GM18511 (cell line): ENCODE results near the gene HIVEP2.

Experiments
- ATAC-seq: cut with Tn5 transposase; IDR thresholded peaks from one replicate; pipeline ENCODE4 v1.9.1; 2021; ENCODE audit warnings: mild to moderate bottlenecking, moderate library complexity; ENCODE audit not compliant: unreplicated experiment

Gene HIVEP2

DNA sequence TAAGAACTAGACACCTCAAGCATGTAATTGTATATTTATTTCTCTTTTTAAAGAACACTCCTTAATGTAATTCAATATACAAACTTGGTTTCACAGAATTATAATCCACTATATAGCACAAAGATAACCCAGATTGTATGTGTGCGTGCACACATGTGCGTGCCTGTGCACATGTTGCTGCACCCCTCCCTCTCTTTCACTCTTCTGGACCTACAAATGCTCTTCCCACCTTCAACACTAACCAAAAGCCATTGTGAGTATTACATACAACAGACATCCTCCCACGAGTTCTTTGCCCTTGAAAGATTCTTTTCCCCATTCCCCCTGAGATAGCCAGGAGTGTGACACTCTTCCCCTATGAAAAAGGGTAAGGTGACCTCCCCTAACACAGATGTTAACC, 193.5 kb downstream of the HIVEP2 start:
- ATAC-seq, result no peak

DNA sequence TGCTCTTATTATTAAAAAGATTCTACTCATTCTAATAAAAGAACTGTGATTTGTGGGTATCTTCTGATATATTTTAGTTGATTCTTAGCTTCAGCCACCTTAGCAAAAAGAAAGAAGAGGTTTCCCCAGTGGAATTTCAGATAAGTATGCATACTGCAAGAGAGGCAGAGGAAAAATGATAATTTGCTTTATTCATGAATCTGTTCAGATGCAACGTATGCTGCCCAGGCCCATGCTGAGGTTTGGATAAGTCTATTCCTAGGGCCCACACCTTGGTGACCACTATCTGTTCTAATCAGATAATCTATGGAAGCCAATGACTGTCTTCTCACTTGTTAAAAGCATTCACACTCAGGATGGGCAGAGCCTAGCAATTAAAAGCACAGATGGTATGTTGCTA, 194.0 kb downstream of the HIVEP2 start:
- ATAC-seq, result no peak

DNA sequence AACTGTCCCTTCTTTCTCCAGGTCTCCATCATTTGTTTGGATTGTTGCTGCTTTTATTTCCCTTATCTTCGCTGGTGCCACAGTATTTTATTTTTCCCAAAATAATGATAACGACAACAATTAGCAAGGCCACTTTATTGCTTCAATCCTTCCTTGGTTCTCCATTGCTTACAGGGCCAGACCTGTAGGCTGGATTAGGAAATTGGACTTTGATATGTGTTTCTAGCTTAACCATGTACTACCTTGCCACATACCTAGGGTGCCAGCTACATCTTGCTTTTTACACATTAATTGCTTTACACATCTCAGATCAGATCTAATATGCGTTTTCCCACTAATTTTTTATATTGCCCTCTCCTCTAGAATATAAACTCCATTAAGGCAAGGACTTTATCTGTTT, 195.4 kb downstream of the HIVEP2 start:
- no peak for ATAC-seq

DNA sequence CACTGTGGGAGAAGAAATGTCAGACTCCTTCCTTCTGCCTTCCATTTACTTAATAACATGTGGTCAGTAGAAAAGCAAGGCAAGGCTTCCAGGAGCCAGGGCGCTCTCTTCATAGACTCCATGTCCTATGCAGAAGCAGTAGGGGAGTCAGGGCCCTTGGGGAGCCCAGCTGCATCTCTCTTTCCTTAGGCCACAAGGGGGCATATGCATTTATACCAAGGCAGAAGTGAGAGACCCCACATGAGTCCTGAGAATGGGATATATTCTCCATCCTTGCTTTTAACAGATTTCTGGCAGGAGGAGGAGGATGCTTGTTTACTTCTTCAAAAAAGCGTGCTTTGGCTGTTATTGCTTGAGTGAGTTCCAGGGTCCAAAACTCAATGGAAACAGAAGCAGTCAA, 198.5 kb downstream of the HIVEP2 start:
- peak; percentile 75 for ATAC-seq

DNA sequence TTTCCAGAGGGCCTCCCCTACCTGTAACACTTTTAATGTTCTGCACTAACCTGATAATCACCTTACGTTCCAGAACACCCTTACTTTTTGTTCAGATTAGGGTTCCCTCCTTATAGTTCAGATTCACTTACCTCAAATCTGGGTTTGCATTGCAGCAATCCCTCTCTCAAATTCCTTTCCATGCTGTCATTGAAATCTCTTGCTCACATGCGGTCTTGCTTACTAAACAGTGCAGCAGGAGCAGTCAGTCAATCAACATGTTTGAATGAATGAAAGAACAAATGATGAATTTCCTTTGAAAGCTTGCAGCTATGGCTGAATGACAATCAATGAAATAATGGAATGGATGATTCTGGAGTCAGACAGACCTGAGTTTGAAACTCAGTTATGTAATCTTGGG, 200.1 kb downstream of the HIVEP2 start:
- ATAC-seq, result no peak

DNA sequence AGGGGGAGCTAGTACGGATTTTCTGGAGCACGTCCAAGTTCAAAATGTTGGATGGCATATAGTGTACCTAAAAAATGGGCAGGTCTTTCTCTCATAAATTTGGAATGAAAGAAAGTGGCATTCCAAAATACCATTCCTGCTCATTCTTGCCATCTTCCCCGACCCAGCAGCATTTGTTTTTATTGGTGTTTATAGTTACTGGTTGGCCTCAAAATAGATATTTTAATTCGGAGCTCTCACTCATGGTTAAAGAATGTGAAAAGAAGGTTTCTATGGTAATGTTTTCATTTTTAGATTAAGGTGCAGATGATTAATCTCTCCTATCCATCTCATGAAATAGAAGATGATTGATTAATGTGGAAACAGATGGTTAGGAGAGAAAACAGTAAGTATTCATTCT, 204.5 kb downstream of the HIVEP2 start:
- no peak for ATAC-seq

DNA sequence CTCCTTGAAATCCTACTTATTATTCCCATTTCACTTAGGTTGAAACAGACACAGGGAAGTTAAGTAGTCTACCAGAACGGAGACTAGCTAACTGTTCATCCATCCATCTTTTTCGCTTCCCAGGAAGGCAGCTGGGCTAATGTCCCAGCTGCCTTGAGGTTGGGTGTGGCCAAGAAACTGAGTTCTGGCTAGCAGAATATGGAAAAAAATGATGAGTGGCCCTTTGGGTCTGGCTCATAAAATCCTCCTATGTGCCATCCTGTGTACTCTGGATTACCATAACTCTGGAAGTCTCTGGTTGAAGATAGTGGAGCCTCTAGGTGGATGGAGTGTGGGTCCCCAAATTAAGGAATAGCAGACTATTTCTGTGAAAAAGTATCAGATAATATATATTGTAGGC, 206.2 kb downstream of the HIVEP2 start:
- ATAC-seq, result no peak

DNA sequence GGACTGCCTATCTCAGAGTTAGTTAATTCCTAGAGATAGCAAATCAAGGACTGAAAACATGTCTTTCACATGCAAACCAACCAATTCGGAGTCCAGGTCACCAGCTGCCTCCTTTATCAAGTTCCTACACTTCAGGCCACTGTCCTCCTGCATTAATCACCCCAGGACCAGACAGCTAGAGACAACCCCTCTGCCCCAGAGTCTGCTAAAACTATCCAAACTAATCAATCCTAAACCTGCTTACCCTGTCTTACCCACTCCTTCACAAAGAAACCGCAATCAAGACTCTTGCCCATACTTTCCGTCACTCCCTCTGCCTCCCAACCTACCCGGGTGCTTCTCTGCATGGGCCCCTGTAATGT, 207.0 kb downstream of the HIVEP2 start:
- ATAC-seq, result no peak

DNA sequence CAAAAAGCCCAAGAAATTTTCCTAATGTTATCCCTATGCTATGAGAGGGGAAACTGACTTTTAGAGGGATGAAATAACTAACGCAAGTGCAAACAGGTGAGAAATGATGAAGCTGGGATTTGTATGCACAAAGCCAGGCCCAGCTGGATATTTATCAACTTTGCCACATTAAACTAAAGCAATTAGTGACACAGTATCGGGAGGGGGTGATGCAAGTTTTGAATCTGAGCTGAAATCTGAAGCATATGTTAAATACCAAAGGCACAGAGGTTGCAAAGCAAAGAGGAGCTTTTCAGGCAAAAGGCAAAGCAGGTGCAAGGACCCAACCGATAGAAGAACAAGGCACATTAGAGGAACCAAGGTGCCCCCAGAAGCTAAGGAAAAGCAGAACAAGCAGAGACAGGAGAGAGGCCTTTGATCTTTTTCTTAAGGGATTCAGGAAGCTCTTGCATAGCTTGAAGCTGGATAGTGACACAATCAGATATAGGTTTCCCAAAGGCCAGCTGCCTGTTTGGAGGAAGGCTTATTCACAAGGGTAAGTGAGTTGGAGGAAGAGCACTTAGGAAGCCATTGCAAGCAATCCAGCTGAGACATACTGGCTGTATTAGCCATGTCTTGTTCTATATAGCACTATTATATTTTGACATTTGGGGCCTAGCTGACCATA, 207.5 kb downstream of the HIVEP2 start:
- ATAC-seq, result no peak

DNA sequence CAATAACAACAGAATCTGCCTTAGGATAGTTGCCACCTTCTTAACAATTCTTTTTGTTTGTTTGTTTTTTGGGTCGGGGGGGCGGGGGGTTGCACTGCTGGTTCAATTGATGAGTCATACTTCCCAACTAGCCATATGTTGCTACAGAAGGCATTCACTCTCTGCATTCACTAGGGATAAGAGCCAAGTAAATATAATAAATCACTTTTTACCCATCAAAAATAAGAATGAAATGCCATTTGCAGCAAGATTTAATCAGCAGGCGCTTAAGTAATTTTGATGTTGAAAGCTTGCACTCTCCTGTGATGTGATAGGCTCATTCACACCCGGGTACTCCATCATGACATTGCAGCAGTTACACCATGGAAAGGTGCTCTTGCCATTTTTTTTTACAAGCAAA, 209.8 kb downstream of the HIVEP2 start:
- no peak for ATAC-seq

DNA sequence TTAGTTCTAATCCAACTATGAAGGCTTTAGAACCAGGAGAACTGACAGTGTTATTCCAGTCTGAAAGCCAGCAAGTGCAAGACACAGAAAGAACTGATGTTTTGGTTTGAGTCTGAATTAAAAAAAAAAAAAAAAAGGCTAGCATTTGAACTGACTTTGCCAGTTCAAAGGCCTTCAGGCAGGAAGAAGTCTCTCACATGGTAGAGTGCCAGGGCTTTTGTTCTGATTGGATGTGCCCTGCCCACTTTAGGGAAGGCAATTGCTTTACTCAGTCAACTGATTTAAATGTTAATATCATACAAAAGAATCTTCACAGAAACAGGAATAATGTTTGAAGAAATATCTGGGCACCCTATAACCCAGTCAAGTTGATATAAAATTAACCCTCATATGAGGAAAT, 212.2 kb downstream of the HIVEP2 start:
- ATAC-seq, result no peak

DNA sequence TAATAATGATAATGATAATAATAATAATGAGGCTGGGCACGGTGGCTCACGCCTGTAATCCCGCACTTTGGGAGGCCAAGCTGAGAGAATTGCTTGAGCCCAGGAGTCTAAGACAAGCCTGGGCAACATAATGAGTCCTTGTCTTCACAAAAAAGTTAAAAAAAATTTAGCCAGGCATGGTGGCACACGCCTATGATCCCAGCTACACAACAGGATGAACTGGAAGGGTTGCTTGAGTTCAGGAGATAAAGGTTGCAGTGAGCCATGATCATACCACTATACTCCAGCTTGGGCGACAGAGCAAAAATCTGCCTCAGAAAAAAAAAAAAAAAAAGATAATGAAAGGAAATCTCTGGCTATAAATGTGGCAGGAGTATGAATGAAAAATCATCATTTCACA, 213.4 kb downstream of the HIVEP2 start:
- ATAC-seq, result no peak

DNA sequence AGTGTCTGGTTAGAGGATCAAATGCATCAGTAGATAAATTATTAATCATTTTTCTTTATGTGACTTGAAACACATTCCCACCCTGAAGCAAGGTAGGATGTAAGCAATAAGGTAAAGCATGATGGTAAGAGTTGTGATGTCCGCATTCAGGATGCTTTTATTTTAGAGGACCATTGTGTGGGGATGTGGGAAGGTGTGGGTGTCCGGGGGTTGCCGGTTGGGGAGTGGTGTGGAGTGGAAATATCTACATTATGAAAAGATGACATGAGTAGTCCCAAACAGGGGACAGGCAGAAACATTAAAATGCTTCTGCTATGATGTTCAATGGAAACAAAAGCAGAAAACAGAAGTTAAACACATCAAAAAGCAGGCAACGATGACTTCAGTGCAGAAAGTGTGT, 215.4 kb downstream of the HIVEP2 start:
- no peak for ATAC-seq

DNA sequence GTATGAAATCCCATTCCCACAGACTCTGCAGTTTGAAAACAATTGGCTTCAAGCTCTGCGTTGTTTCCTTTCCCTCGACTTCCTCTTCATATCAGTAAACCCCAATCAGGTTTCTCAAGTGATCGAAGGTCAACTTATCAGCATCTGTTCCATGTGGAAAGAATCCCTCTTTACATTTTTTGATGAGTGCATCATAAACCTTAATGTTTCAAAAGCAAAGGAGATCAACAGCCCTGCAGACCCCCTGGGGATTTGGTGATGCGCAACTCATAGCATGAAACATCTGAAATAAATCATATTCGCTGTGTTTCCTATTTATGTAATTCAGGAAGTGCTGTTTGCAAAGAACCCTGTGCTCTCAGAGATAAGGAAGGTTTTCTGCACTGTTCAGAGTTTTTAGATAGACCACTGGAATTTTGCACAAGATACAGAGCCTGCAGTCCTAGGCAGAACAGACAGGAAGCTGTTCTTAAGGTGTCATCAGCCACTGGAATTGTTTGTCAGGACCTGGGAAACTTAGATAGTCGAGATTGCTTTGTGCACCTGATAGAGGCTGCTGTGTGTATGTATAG, 216.0 kb downstream of the HIVEP2 start:
- ATAC-seq, result no peak

DNA sequence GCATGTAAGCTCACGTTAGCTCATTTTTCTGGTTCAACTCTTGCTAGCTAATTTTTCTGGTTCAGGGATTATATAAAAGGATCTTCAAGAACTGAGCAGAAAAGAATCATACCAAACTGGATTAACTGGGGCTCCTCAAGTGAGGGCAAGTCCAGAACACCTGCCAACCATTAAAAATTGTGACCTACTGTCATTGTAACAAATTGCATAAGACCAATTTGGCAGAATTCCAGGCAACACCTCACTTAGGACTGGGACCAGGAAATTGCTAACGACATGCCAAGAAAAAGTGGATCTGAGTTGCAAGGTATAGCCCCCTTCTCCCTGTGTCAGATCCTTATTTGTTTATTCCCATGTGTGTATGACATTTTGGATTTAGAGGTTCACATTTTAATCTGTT, 216.6 kb downstream of the HIVEP2 start:
- ATAC-seq, result no peak

DNA sequence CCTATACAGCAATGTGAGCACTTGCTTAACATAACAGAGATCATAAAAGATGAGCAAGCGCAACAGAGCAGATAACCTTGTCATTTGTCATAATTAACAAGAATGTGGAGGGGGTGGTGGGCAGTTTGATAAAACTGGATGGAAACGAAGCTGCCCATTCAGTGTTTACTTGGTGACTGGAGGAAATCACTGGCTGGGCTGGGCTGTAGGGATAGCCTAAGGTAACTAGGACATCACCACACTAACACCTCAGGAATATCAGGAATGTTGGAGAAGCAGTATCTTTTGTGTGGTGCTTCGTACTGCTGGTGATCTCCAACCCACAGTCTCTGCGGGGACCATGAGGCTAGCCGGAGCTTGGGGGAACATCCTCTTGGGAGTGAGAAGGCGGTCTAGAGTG, 218.4 kb downstream of the HIVEP2 start:
- no peak for ATAC-seq

DNA sequence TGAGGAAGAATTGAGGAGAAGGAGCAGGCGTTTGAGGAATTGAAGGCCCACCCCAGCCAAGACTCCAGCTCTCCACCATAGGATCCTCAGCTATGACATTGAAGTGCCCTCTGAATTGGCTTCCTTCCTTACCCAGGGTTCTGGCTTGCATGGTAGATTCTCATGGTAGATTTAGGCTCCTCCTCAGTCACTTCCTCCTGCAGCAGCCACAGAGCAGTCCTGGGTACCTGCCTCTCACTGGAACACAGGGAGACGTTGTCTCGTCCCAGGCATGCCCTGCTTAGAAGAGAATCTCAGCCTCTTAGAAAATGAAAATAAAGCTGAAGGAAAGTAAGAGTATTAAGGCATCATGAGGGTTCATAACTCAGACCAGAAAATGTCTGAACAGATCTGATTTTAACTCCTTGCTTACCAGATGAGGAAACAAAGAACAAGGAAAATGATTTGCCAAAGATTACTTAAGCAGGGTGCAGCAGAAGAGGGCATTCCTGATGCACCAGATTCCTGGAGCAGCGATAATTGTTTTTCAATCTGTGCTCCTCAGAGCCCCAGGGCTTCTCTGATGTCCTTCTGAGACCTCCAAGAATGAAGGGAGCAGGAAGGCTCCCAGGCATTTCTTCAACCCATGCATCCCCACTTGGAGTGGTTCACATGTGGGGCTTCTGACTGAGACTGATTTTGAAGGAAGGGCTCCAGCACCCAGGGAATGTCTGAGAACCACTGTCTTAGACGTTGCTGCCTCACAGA, 219.8 kb downstream of the HIVEP2 start:
- no peak for ATAC-seq

DNA sequence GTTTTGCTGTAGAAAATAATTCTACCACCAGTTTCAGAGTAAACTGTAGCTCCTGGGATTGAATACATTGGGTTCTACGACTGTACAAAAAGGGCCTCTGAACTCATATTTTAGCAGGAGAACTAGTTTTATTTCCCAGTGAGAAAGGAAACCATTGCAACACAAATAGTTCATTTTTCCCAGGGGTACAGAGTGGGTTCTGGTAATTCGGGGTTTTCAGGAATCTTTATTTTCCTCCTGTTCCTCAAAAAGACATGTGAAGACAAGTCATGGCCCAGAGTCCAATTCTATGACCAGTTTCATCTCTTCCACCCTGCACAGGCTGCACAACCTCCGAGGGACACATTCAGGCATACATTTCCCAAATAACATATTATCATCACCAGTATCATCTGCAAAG, 222.1 kb downstream of the HIVEP2 start:
- no peak for ATAC-seq

DNA sequence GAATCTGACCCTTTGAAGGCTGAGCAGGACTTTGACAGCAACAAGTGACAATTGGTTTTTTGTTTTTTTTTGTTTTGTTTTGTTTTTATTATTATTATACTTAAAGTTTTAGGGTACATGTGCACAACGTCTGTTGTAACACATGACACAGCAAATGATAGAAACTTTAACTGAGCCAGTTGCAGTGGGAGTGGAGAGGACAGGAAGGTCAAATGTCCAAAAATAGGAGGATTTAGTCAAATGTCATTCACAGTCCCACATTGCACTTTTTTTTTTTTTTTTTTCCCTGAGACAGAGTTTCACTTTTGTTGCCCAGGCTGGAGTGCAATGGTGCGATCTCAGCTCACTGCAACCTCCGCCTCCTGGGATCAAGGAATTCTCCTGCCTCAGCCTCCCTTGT, 223.0 kb downstream of the HIVEP2 start:
- peak; percentile 55 for ATAC-seq

DNA sequence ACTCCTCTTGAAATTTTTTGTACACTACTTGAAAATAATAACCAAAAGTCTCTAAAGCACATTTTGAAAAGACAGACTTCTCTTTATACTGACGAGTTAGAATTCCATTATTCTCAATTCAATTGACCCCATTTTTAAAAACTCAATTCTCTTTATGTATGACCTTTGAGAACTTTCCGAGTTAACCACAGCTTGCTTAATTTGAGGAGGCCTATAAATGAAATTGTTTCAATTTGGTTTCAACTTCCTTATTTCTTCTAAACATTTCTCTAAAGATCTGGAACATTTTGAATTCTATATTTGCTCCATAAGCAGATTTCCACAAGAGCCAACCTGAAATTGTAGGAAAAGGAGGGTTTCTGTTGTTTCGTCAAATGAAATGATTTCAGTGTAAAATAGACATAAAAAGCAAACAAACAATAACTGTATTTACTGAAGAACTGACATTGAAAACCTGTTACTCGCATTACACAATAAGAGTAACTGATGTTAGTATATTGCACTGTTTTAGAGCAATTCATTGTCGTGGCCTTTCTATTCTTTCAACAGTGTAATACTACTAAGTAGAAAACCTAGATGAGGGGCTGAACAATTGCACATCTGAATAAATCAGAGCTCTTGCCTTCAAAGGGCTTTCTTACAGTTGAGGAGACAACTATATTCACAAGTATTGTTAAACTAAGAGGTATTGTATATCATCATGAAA, 223.6 kb downstream of the HIVEP2 start:
- ATAC-seq, result peak; percentile 21

DNA sequence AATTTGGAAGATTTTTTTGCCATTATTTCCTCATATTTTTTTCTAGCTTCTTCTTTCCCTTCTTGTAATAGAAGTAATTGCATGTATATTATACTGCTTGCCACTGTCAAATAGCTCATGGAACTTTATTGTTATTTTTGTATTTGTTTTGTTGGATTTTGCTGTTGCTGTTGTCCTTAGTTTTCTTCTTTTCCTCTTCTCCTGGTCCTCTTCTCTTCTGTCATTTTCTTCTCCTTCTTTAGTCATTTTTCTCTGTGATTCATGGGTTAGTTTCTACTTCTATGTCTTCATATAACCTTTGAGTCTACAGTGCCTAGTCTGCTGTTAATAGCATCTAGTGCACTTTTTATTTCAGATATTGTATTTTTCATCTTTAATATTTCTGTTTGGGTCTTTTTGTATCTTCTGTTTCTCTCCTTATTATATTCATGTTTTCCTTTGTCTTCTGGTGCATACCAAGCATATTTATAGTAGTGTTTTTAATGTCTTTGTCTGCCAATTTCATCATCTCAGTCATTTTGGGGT, 226.2 kb downstream of the HIVEP2 start:
- ATAC-seq, result no peak

DNA sequence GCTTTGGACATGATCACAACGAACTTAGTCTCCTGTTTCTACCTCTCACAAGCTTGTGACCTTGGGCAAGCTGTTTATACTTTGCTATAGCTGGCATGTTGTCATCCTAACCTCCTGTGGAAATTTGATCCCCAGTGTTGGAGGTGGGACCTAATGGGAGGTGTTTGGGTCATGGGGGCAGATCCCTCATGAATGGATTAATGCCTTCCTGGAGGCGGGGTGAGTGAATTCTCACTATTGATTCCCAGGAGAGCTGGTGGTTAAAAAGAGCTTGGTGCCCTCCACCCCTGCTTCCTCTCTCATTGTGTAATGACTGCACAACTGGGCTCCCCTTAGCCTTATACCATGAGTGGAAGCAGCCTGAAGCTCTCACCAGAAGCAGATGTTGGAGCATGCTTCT, 228.9 kb downstream of the HIVEP2 start:
- ATAC-seq, result peak; percentile 65
